H1 (cell line): ENCODE data around the gene ZBTB22. TPM values are rescaled to one million over a fixed set of nuclear protein-coding genes. Genes with fewer than 3 reads are reported as not detected.

Experiments
- CTCF ChIA-PET: fragments of 300-600 bp; sonication (Branson Sonifier 250); formaldehyde crosslinking; loops from one replicate; lab custom pipeline; 2021; ENCODE audit not compliant: partially characterized antibody; lab: Charles Lee
- POLR2A ChIA-PET: fragments of 300-600 bp; sonication (Branson Sonifier 250); formaldehyde crosslinking; loops from one replicate; lab custom pipeline; 2021; ENCODE audit warnings: inconsistent platforms; ENCODE audit not compliant: partially characterized antibody; lab: Charles Lee
- DNase-seq, 2 experiments: peaks; one replicate each; pipeline versions ENCODE4 v3.0.0 to v3.0.0-alpha.2; 2010 to 2022; ENCODE audit warnings: low spot score in 2 of 2, low read depth in 1 of 2, mixed read lengths in 1 of 2
- FAIRE-seq: peaks from 2 replicates; lab custom pipeline; 2011; peaks lifted over from hg19 to GRCh38; lab: Jason Lieb, UNC
- H2AFZ ChIP-seq: 2 replicates; pipeline ENCODE4 v1.8.1; 2012; ENCODE audit warnings: low read length, inconsistent platforms
- H2AK5ac ChIP-seq: 2 replicates; pipeline ENCODE4 v1.6.1; 2013; ENCODE audit warnings: low read depth, low read length
- H2BK120ac ChIP-seq: replicated peaks from 2 replicates; pipeline ENCODE3; 2013; ENCODE audit warnings: low read depth, low read length, inconsistent platforms
- H2BK12ac ChIP-seq: 2 replicates; pipeline ENCODE4 v1.6.1; 2013; ENCODE audit warnings: low read depth, low read length
- H2BK15ac ChIP-seq: 2 replicates; pipeline ENCODE4 v1.6.1; 2013; ENCODE audit warnings: low read length
- H2BK20ac ChIP-seq: 2 replicates; pipeline ENCODE4 v1.6.1; 2013; ENCODE audit warnings: low read length
- H2BK5ac ChIP-seq: 2 replicates; pipeline ENCODE4 v1.6.1; 2013; ENCODE audit warnings: low read depth, low read length
- H3K14ac ChIP-seq: 2 replicates; pipeline ENCODE4 v1.6.1; 2013; ENCODE audit warnings: inconsistent platforms; ENCODE audit not compliant: insufficient read length
- H3K18ac ChIP-seq: 2 replicates; pipeline ENCODE4 v1.6.1; 2013; ENCODE audit warnings: low read length; ENCODE audit errors: extremely low read depth
- H3K23ac ChIP-seq: 2 replicates; pipeline ENCODE4 v1.6.1; 2013; ENCODE audit warnings: inconsistent platforms; ENCODE audit not compliant: insufficient read length
- H3K23me2 ChIP-seq: 2 replicates; pipeline ENCODE4 v1.6.1; 2013; ENCODE audit warnings: low read depth, low read length
- H3K27ac ChIP-seq: 2 replicates; pipeline ENCODE4 v1.6.1; 2011; ENCODE audit warnings: low read depth, low read length, inconsistent platforms
- H3K27me3 ChIP-seq, 4 experiments: replicated peaks in 1 of 4; 1 replicate in 1 of 4; 2 replicates in 3 of 4; pipeline versions ENCODE4 v1.6.1 to v1.8.1; 2011 to 2013; ENCODE audit warnings: low read length in 3 of 4, mild to moderate bottlenecking in 3 of 4, inconsistent platforms in 2 of 4, mixed read lengths in 2 of 4, moderate library complexity in 1 of 4; ENCODE audit not compliant: control insufficient read depth in 3 of 4, insufficient read depth in 3 of 4; ENCODE audit errors: extremely low read depth in 1 of 4
- H3K36me3 ChIP-seq, 4 experiments: 2 replicates each; pipeline versions ENCODE4 v1.6.1 to v1.8.1; 2011 to 2013; ENCODE audit warnings: mild to moderate bottlenecking in 4 of 4, low read length in 3 of 4, moderate library complexity in 2 of 4, control low read depth in 1 of 4, inconsistent platforms in 1 of 4; ENCODE audit not compliant: insufficient read depth in 4 of 4, control insufficient read depth in 2 of 4
- H3K4ac ChIP-seq: replicated peaks from 2 replicates; pipeline ENCODE3; 2013; ENCODE audit warnings: low read length, low read depth, mixed read lengths, inconsistent platforms; ENCODE audit not compliant: insufficient read length
- H3K4me1 ChIP-seq, 4 experiments: replicated peaks in 1 of 4; 1 replicate in 1 of 4; 2 replicates in 3 of 4; pipeline versions ENCODE4 v1.6.1 to v1.8.1; 2011 to 2013; ENCODE audit warnings: low read length in 3 of 4, inconsistent platforms in 2 of 4, mixed read lengths in 1 of 4; ENCODE audit not compliant: insufficient read depth in 4 of 4, control insufficient read depth in 3 of 4
- H3K4me2 ChIP-seq, 2 experiments: 2 replicates each; pipeline versions ENCODE4 v1.6.1 to v1.8.1; 2011 to 2013; ENCODE audit warnings: low read depth in 2 of 2, low read length in 2 of 2, control low read depth in 1 of 2, inconsistent platforms in 1 of 2, mild to moderate bottlenecking in 1 of 2; ENCODE audit not compliant: insufficient read depth in 1 of 2
- H3K4me3 ChIP-seq, 4 experiments: fragments of 200-600, 300-600 bp in 1 of 4; sonication (generic), shearing (Covaris generic), sonication (Bioruptor Twin) in 1 of 4; 2 replicates each; pipeline versions ENCODE4 v1.5.1 to v1.8.1; 2011 to 2016; ENCODE audit warnings: low read length in 4 of 4, low read depth in 3 of 4, control low read depth in 2 of 4, inconsistent platforms in 2 of 4, mild to moderate bottlenecking in 2 of 4, mixed read lengths in 1 of 4, moderate library complexity in 1 of 4; ENCODE audit not compliant: insufficient read depth in 2 of 4; ENCODE audit errors: extremely low read depth in 1 of 4
- H3K56ac ChIP-seq: replicated peaks from 2 replicates; pipeline ENCODE3; 2013; ENCODE audit warnings: low read depth, mild to moderate bottlenecking, mixed read lengths, low read length, inconsistent platforms; ENCODE audit not compliant: insufficient read length
- H3K79me1 ChIP-seq: 2 replicates; pipeline ENCODE4 v1.6.1; 2013; ENCODE audit warnings: low read depth, low read length, control low read depth
- H3K79me2 ChIP-seq, 2 experiments: 2 replicates each; pipeline versions ENCODE4 v1.6.1 to v1.8.1; 2012 to 2013; ENCODE audit warnings: low read length in 2 of 2, mild to moderate bottlenecking in 2 of 2, inconsistent platforms in 1 of 2; ENCODE audit not compliant: insufficient read depth in 2 of 2, control insufficient read depth in 1 of 2
- H3K9ac ChIP-seq, 4 experiments: replicated peaks in 1 of 4; 1 replicate in 1 of 4; 2 replicates in 3 of 4; pipeline versions ENCODE4 v1.6.1 to v1.8.1; 2011 to 2013; ENCODE audit warnings: low read depth in 3 of 4, low read length in 3 of 4, control low read depth in 2 of 4, mild to moderate bottlenecking in 2 of 4, moderate library complexity in 2 of 4, inconsistent platforms in 1 of 4; ENCODE audit errors: extremely low read depth in 1 of 4
- H3K9me3 ChIP-seq, 2 experiments: 2 replicates each; pipeline versions ENCODE4 v1.6.1 to v1.8.1; 2012 to 2013; ENCODE audit warnings: mild to moderate bottlenecking in 2 of 2, moderate library complexity in 2 of 2, control low read depth in 1 of 2, inconsistent platforms in 1 of 2, low read depth in 1 of 2, low read length in 1 of 2, mixed read lengths in 1 of 2; ENCODE audit not compliant: insufficient read depth in 2 of 2
- H4K20me1 ChIP-seq, 2 experiments: replicated peaks in 1 of 2; 2 replicates each; pipeline versions ENCODE3 to v1.8.1; 2011 to 2013; ENCODE audit warnings: inconsistent platforms in 2 of 2, low read length in 2 of 2, mild to moderate bottlenecking in 1 of 2; ENCODE audit not compliant: insufficient read depth in 2 of 2, control insufficient read depth in 1 of 2
- H4K5ac ChIP-seq: 2 replicates; pipeline ENCODE4 v1.6.1; 2013; ENCODE audit warnings: low read length, low read depth, mixed read lengths, inconsistent platforms; ENCODE audit not compliant: insufficient read length
- H4K8ac ChIP-seq: 2 replicates; pipeline ENCODE4 v1.8.0; 2013; ENCODE audit warnings: mild to moderate bottlenecking, moderate library complexity, low read length, inconsistent platforms; ENCODE audit not compliant: insufficient read depth; ENCODE audit errors: extremely low read depth
- H4K91ac ChIP-seq: replicated peaks from 2 replicates; pipeline ENCODE3; 2013; ENCODE audit warnings: low read length, mixed read lengths, inconsistent platforms; ENCODE audit not compliant: insufficient read length
- NRF1 ChIP-seq: IDR thresholded peaks from 2 replicates; pipeline ENCODE4 v1.6.1; 2011; ENCODE audit warnings: mild to moderate bottlenecking, low read depth, low read length, improper control_type of control experiment
- SIX5 ChIP-seq: IDR thresholded peaks from 2 replicates; pipeline ENCODE4 v1.6.1; 2011; ENCODE audit warnings: mild to moderate bottlenecking, low read depth, low read length
- YY1 ChIP-seq: IDR thresholded peaks from 2 replicates; pipeline ENCODE4 v1.6.1; 2011; ENCODE audit warnings: low read depth, mild to moderate bottlenecking, low read length
- WGBS, 2 experiments: shearing (Covaris generic) in 1 of 2; methylation state at CpG; one replicate each; pipeline versions ENCODE4 v1.1.6 to v1.1.7; 2013 to 2015; ENCODE audit warnings: low lambda C conversion rate in 2 of 2, mixed read lengths in 2 of 2, inconsistent platforms in 1 of 2, low coverage in 1 of 2, missing lambda C conversion rate in 1 of 2; ENCODE audit not compliant: insufficient replicate concordance in 2 of 2, insufficient coverage in 1 of 2, insufficient read length in 1 of 2; ENCODE audit errors: extremely low coverage in 1 of 2, missing lambda C conversion rate in 1 of 2; 5-methylcytosine and 5-hydroxymethylcytosine counted together
- polyA plus RNA-seq, 7 experiments: library from polyadenylated mRNA; depleted of rRNA in 3 of 7; stranded (reverse) in 5 of 7; unstranded in 2 of 7; fragments of >200 nt in 5 of 7; fragments of 200-250 nt in 2 of 7; gene quantifications; 1 replicate in 5 of 7; 2 replicates in 1 of 7; 4 replicates in 1 of 7; pipeline versions ENCODE4 v1.2.1 to v1.2.3, GENCODE V29; 2011 to 2013; ENCODE audit warnings: missing spikeins in 2 of 7, mixed read lengths in 2 of 7
- total RNA-seq: library from RNA; stranded (reverse); fragmentation: NEBNext Ultra II Directional; extraction: Animal tissue kit (Norgen Biotek cat#: 25700); gene quantifications from 2 replicates; pipeline ENCODE4 v1.2.1, GENCODE V29; 2021

The ZBTB22 gene
- total and polyA plus RNA-seq, 2 of the 8 experiments (the other 6 are each of a cell fraction or from before 2014, with no cell fraction given): 7.4 to 9.9 TPM

GRCh38 chr6:33336495-33336894 is 19.0 kb upstream of the ZBTB22 start:
- 81% methylated on average over 3 of the region's 3 CpGs; no CpG with 5 or more reads in 1 of the 2 experiments for WGBS, 2 experiments
- CTCF ChIA-PET: interaction anchor here (0.6 to 4.4 kb wide), 2 partner anchors 9 to 133 kb away, joined by 3 to 22 read pairs; no protein-coding TSS in a partner anchor
- Histone ChIP-seq H2BK20ac (no peak overlapping the region), H3K18ac (no peak overlapping the region), H2AFZ (no peak overlapping the region), H2BK5ac (no peak overlapping the region), H3K14ac (no peak overlapping the region), H3K9me3 (no peaks in the 10 kb centered on the region), H3K4ac (no peak overlapping the region), H4K91ac (no peak overlapping the region), H3K4me2 (no peak overlapping the region), H3K56ac (no peak overlapping the region), H3K4me3 (no peak overlapping the region), H3K4me1 (no peaks in the 10 kb centered on the region), H3K9ac (no peak overlapping the region), H2BK15ac (no peak overlapping the region), H3K23ac (no peak overlapping the region), H4K5ac (no peak overlapping the region), H3K27ac (no peak overlapping the region), H2BK12ac (no peak overlapping the region), H3K23me2 (no peaks in the 10 kb centered on the region), H4K8ac (no peak overlapping the region), H3K79me2 (no peaks in the 10 kb centered on the region), H2BK120ac (no peak overlapping the region), H4K20me1 (no peaks in the 10 kb centered on the region), H2AK5ac (no peak overlapping the region), H3K27me3 (no peaks in the 10 kb centered on the region), H3K36me3 (no peaks in the 10 kb centered on the region), H3K79me1 (no peaks in the 10 kb centered on the region)
- no peak for DNase-seq
- POLR2A ChIA-PET: interaction anchor here (0.6 kb wide), 1 partner anchor 90 kb away, joined by 3 read pairs; no protein-coding TSS in a partner anchor
- no peak for FAIRE-seq
- TF ChIP-seq NRF1: no peak
- TF ChIP-seq SIX5: no peak
- TF ChIP-seq YY1: no peak
